T-helper 17 cell (primary cell): ENCODE measurements around the gene PAM. TPM values are rescaled to one million over a fixed set of nuclear protein-coding genes. Genes with fewer than 3 reads are reported as not detected.
"Not testable (repeated sequence)": the region's sequence is repeated elsewhere in the genome, so short reads cannot be mapped to it uniquely, and the experiment has no call there.

Experiments
- ATAC-seq: fragments of 150-1000 bp; cut with Tn5 transposase; 2 replicates; pipeline ENCODE4 v1.10.0; 2021; ENCODE audit warnings: mild to moderate bottlenecking, moderate library complexity
- DNase-seq, 3 donors: peaks; one replicate each; pipeline versions ENCODE4 v3.0.0 to v3.0.0-alpha.2; 2020 to 2021
- H3K9me3 ChIP-seq: one replicate; pipeline ENCODE4 v1.7.0; 2013; ENCODE audit warnings: low read length, mild to moderate bottlenecking; ENCODE audit not compliant: control insufficient read depth, poor library complexity, severe bottlenecking
- H3K27ac Mint-ChIP-seq: one replicate; pipeline ENCODE4 v1.8.0; 2022; ENCODE audit warnings: mild to moderate bottlenecking, moderate library complexity, mixed read lengths
- H3K27me3 Mint-ChIP-seq: one replicate; pipeline ENCODE4 v1.8.0; 2022; ENCODE audit warnings: mixed read lengths
- H3K36me3 Mint-ChIP-seq: one replicate; pipeline ENCODE4 v1.8.0; 2022; ENCODE audit warnings: low read depth, mixed read lengths
- H3K4me1 Mint-ChIP-seq: one replicate; pipeline ENCODE4 v1.8.0; 2022; ENCODE audit warnings: mild to moderate bottlenecking, mixed read lengths
- H3K4me3 Mint-ChIP-seq: one replicate; pipeline ENCODE4 v1.8.0; 2022; ENCODE audit warnings: mild to moderate bottlenecking, moderate library complexity, mixed read lengths
- total RNA-seq, 4 donors: library from RNA in 2 of 4; stranded (reverse) in 2 of 4; gene quantifications; one replicate each; pipeline ENCODE4 v1.2.3 and lab custom pipeline; 2022 to 2026

Gene PAM
- total RNA-seq, 2 donors from 2014 or later, result 23.5 to 34.3 TPM

GRCh38 chr5:102895976-102896375 is 140.9 kb downstream of the PAM start:
- Mint-ChIP-seq H3K36me3 (peaks cover 8% of the 10 kb centered on the region), H3K27ac (no peak overlapping the region), H3K27me3 (no peaks in the 10 kb centered on the region), H3K4me3 (no peak overlapping the region), H3K4me1 (no peaks in the 10 kb centered on the region)
- ATAC-seq, result no peak
- H3K9me3 ChIP-seq, result no peaks in the 10 kb centered on the region
- DNase-seq, result no peak

- H3K4me1 Mint-ChIP-seq, result peaks cover 3% of the 10 kb centered on the region
- H3K27me3 Mint-ChIP-seq, result no peaks in the 10 kb centered on the region
- H3K36me3 Mint-ChIP-seq, result peaks cover 7% of the 10 kb centered on the region
- ATAC-seq (no peak), DNase-seq (no peak)
- no peak overlapping the region for H3K27ac Mint-ChIP-seq
- H3K4me3 Mint-ChIP-seq, result no peak overlapping the region
- H3K9me3 ChIP-seq, result no peaks in the 10 kb centered on the region
Observed at GRCh38 chr5:102901424-102902134, 146.5 kb downstream of the PAM start.

- H3K27ac Mint-ChIP-seq, result no peak overlapping the region
- peaks cover 3% of the 10 kb centered on the region for H3K4me1 Mint-ChIP-seq
- no peak overlapping the region for H3K4me3 Mint-ChIP-seq
- no peaks in the 10 kb centered on the region for H3K27me3 Mint-ChIP-seq
- H3K9me3 ChIP-seq, result no peaks in the 10 kb centered on the region
- peaks cover 7% of the 10 kb centered on the region for H3K36me3 Mint-ChIP-seq
- ATAC-seq, result no peak
- no peak for DNase-seq
Observed at GRCh38 chr5:102902135-102902448, 147.0 kb downstream of the PAM start.

GRCh38 chr5:102902647-102903046 is 147.5 kb downstream of the PAM start:
- DNase-seq, result no peak
- H3K4me3 Mint-ChIP-seq, result no peak overlapping the region
- no peak overlapping the region for H3K27ac Mint-ChIP-seq
- H3K4me1 Mint-ChIP-seq, result peaks cover 3% of the 10 kb centered on the region
- no peaks in the 10 kb centered on the region for H3K9me3 ChIP-seq
- peaks cover 7% of the 10 kb centered on the region for H3K36me3 Mint-ChIP-seq
- no peaks in the 10 kb centered on the region for H3K27me3 Mint-ChIP-seq
- no peak for ATAC-seq

GRCh38 chr5:102903074-102903871 is 148.2 kb downstream of the PAM start:
- Mint-ChIP-seq H3K4me1 (peaks cover 3% of the 10 kb centered on the region), H3K27me3 (no peaks in the 10 kb centered on the region), H3K36me3 (peaks cover 7% of the 10 kb centered on the region), H3K4me3 (no peak overlapping the region), H3K27ac (no peak overlapping the region)
- ATAC-seq, result no peak
- H3K9me3 ChIP-seq, result no peaks in the 10 kb centered on the region
- DNase-seq, result no peak

- DNase-seq (no peak), ATAC-seq (no peak)
- no peaks in the 10 kb centered on the region for H3K27me3 Mint-ChIP-seq
- H3K4me3 Mint-ChIP-seq, result no peak overlapping the region
- H3K27ac Mint-ChIP-seq, result no peak overlapping the region
- no peaks in the 10 kb centered on the region for H3K9me3 ChIP-seq
- H3K36me3 Mint-ChIP-seq, result peaks cover 7% of the 10 kb centered on the region
- peaks cover 3% of the 10 kb centered on the region for H3K4me1 Mint-ChIP-seq
Observed at GRCh38 chr5:102905056-102905455, 150.0 kb downstream of the PAM start.

- not testable (repeated sequence) for H3K27ac Mint-ChIP-seq, ATAC-seq, H3K4me1 Mint-ChIP-seq, H3K4me3 Mint-ChIP-seq, H3K9me3 ChIP-seq, H3K27me3 Mint-ChIP-seq, H3K36me3 Mint-ChIP-seq, DNase-seq
Observed at GRCh38 chr5:102907099-102907498, 152.0 kb downstream of the PAM start.

GRCh38 chr5:102910240-102911226 is 155.4 kb downstream of the PAM start:
- DNase-seq, result no peak
- no peaks in the 10 kb centered on the region for H3K9me3 ChIP-seq
- no peaks in the 10 kb centered on the region for H3K27me3 Mint-ChIP-seq
- H3K4me3 Mint-ChIP-seq, result no peak overlapping the region
- H3K4me1 Mint-ChIP-seq, result peaks cover 2% of the 10 kb centered on the region
- no peak overlapping the region for H3K27ac Mint-ChIP-seq
- no peak for ATAC-seq
- H3K36me3 Mint-ChIP-seq, result no peaks in the 10 kb centered on the region

- Mint-ChIP-seq H3K27me3 (no peaks in the 10 kb centered on the region), H3K4me3 (no peak overlapping the region), H3K36me3 (no peaks in the 10 kb centered on the region), H3K4me1 (peaks cover 2% of the 10 kb centered on the region), H3K27ac (no peak overlapping the region)
- no peaks in the 10 kb centered on the region for H3K9me3 ChIP-seq
- DNase-seq (no peak), ATAC-seq (no peak)
Observed at GRCh38 chr5:102911973-102912372, 156.9 kb downstream of the PAM start.

- Mint-ChIP-seq H3K27me3 (no peaks in the 10 kb centered on the region), H3K4me3 (no peak overlapping the region), H3K4me1 (no peaks in the 10 kb centered on the region), H3K36me3 (no peaks in the 10 kb centered on the region), H3K27ac (no peak overlapping the region)
- H3K9me3 ChIP-seq, result no peaks in the 10 kb centered on the region
- no peak for DNase-seq
- ATAC-seq, result no peak
Observed at GRCh38 chr5:102916109-102916508, 161.0 kb downstream of the PAM start.

GRCh38 chr5:102918986-102919610 is 164.0 kb downstream of the PAM start:
- no peak for ATAC-seq
- Mint-ChIP-seq H3K27ac (no peak overlapping the region), H3K36me3 (peaks cover 2% of the 10 kb centered on the region), H3K27me3 (no peaks in the 10 kb centered on the region), H3K4me3 (no peak overlapping the region), H3K4me1 (no peaks in the 10 kb centered on the region)
- no peaks in the 10 kb centered on the region for H3K9me3 ChIP-seq
- DNase-seq, result no peak

GRCh38 chr5:102920762-102921161 is 165.7 kb downstream of the PAM start:
- Mint-ChIP-seq H3K36me3 (peaks cover 2% of the 10 kb centered on the region), H3K4me3 (no peak overlapping the region), H3K27me3 (no peaks in the 10 kb centered on the region), H3K4me1 (no peaks in the 10 kb centered on the region), H3K27ac (no peak overlapping the region)
- no peak for ATAC-seq
- no peak for DNase-seq
- H3K9me3 ChIP-seq, result no peaks in the 10 kb centered on the region
